Stimulated activated CD8-positive, alpha-beta memory T cell treated with anti-CD3 and anti-CD28 coated beads, Interleukin-7, amount 100 ng/mL, for 1 hour (primary cell): ENCODE data around the gene OR52A1.
"Not testable (repeated sequence)": the region's sequence is repeated elsewhere in the genome, so short reads cannot be mapped to it uniquely, and the experiment has no call there.

ENCODE experiments used
- DNase-seq, 2 donors: peaks; one replicate each; pipeline ENCODE4 v3.0.0-alpha.2; 2020; ENCODE audit warnings: low read depth in 2 of 2

OR52A1 gene

GRCh38 chr11:5154657-5155056, at the start of gene OR52A1:
OR52A1 (minus strand) TSS chr11:5154757; CDS start chr11:5152369, 2,388 bp downstream.
- no peak for DNase-seq

GRCh38 chr11:5203366-5203765, 48.8 kb upstream of the OR52A1 start:
- no peak for DNase-seq

- DNase-seq, result no peak
Measured at GRCh38 chr11:5200582-5200981, 46.0 kb upstream of the OR52A1 start, which contains the start of gene OR51V1. OR51V1 (minus strand) TSS chr11:5200682; CDS start chr11:5200682, 0 bp downstream.

GRCh38 chr11:5198285-5198684, 43.7 kb upstream of the OR52A1 start:
- DNase-seq, result no peak

GRCh38 chr11:5197536-5197935, 43.0 kb upstream of the OR52A1 start:
- DNase-seq, result no peak

GRCh38 chr11:5196731-5197130, 42.2 kb upstream of the OR52A1 start:
- DNase-seq, result no peak

GRCh38 chr11:5196067-5196466, 41.5 kb upstream of the OR52A1 start:
- DNase-seq, result no peak

- DNase-seq, result no peak
Measured at GRCh38 chr11:5192738-5193137, 38.2 kb upstream of the OR52A1 start.

GRCh38 chr11:5188201-5188600, 33.6 kb upstream of the OR52A1 start:
- no peak for DNase-seq

- DNase-seq, result no peak
Measured at GRCh38 chr11:5178046-5178837, 23.7 kb upstream of the OR52A1 start.

- DNase-seq, result no peak
Measured at GRCh38 chr11:5174934-5175333, 20.4 kb upstream of the OR52A1 start.

GRCh38 chr11:5171856-5172255, 17.3 kb upstream of the OR52A1 start:
- DNase-seq, result no peak

- DNase-seq, result not testable (repeated sequence)
Measured at GRCh38 chr11:5165898-5166297, 11.3 kb upstream of the OR52A1 start.

- not testable (repeated sequence) for DNase-seq
Measured at GRCh38 chr11:5164807-5165206, 10.2 kb upstream of the OR52A1 start.

GRCh38 chr11:5161045-5161444, 6.5 kb upstream of the OR52A1 start:
- not testable (repeated sequence) for DNase-seq

GRCh38 chr11:5160217-5160616, 5.7 kb upstream of the OR52A1 start:
- not testable (repeated sequence) for DNase-seq

GRCh38 chr11:5159806-5160205, 5.2 kb upstream of the OR52A1 start:
- no peak for DNase-seq

GRCh38 chr11:5153574-5154431, 754 bp downstream of the OR52A1 start:
- no peak for DNase-seq

GRCh38 chr11:5151713-5152153, 2.8 kb downstream of the OR52A1 start:
- no peak for DNase-seq

GRCh38 chr11:5144206-5144605, 10.4 kb downstream of the OR52A1 start:
- not testable (repeated sequence) for DNase-seq

- no peak for DNase-seq
Measured at GRCh38 chr11:5137996-5138395, 16.6 kb downstream of the OR52A1 start, which contains the start of gene OR52A5. OR52A5 (minus strand) TSS chr11:5138356; CDS start chr11:5132642, 5,714 bp downstream.

GRCh38 chr11:5137014-5137413, 17.5 kb downstream of the OR52A1 start:
- no peak for DNase-seq
